22Rv1 (cell line): ENCODE data around the gene CASP8.

Source experiments
- ZFX ChIP-seq: fragments of 450-650 bp; IDR thresholded peaks from 2 replicates; pipeline ENCODE4 v1.6.1; 2017; ENCODE audit warnings: antibody characterized with exemption, borderline replicate concordance
- TF ChIP-seq, protein P1 (sequence below): fragments of 450-650 bp; IDR thresholded peaks from 2 replicates; pipeline ENCODE4 v1.5.1; 2017; ENCODE audit warnings: mild to moderate bottlenecking

DNA sequence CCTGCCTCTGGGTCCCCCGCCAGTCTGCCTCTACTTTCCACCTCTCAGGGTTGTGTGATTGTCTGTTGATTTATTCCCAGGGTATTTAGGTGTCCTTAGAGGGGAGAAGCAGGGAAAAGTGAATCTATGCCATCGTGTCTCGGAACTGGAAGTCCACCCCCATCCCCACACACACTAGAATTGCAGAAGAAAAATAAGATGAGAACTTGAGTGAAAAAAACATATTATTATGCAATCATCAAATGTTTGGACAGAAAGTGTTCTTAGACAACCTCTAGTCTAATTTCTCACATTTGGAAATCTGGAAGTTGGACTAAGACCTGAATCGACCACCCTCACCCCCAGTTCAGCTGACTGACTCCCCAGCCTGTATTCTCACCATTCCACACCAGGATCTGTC, 14.1 kb upstream of the CASP8 start:
- TF ChIP-seq, protein P1, sequence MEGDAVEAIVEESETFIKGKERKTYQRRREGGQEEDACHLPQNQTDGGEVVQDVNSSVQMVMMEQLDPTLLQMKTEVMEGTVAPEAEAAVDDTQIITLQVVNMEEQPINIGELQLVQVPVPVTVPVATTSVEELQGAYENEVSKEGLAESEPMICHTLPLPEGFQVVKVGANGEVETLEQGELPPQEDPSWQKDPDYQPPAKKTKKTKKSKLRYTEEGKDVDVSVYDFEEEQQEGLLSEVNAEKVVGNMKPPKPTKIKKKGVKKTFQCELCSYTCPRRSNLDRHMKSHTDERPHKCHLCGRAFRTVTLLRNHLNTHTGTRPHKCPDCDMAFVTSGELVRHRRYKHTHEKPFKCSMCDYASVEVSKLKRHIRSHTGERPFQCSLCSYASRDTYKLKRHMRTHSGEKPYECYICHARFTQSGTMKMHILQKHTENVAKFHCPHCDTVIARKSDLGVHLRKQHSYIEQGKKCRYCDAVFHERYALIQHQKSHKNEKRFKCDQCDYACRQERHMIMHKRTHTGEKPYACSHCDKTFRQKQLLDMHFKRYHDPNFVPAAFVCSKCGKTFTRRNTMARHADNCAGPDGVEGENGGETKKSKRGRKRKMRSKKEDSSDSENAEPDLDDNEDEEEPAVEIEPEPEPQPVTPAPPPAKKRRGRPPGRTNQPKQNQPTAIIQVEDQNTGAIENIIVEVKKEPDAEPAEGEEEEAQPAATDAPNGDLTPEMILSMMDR = no peak
- no peak for TF ChIP-seq ZFX
